Measurements from ENCODE around the gene ALOX5AP.

DNA sequence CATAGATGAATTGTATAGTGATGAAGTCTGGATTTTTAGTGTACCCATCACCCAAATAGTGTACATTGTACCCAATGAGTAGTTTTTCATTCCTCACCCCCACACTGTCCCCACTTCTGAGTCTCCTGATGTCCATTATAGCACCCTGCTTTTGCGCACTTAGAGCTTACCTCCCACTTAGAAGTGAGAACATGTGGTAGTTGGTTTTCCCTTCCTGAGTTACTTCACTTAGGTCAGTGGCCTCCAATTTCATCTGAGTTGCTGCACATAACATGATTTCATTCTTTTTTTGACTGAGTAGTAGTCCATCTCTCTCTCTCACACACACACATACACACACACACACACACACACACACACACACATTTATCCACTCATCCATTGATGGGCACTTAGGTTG is 43.2 kb upstream of the ALOX5AP start:
- TF ChIP-seq, protein P1, sequence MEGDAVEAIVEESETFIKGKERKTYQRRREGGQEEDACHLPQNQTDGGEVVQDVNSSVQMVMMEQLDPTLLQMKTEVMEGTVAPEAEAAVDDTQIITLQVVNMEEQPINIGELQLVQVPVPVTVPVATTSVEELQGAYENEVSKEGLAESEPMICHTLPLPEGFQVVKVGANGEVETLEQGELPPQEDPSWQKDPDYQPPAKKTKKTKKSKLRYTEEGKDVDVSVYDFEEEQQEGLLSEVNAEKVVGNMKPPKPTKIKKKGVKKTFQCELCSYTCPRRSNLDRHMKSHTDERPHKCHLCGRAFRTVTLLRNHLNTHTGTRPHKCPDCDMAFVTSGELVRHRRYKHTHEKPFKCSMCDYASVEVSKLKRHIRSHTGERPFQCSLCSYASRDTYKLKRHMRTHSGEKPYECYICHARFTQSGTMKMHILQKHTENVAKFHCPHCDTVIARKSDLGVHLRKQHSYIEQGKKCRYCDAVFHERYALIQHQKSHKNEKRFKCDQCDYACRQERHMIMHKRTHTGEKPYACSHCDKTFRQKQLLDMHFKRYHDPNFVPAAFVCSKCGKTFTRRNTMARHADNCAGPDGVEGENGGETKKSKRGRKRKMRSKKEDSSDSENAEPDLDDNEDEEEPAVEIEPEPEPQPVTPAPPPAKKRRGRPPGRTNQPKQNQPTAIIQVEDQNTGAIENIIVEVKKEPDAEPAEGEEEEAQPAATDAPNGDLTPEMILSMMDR (IDR thresholded peaks at IDR 0.05): no peak
- no peak for TF ChIP-seq POLR2A (IDR thresholded peaks at IDR 0.05)
